Psoas muscle (tissue), 8 donors: ENCODE results near the gene SSBP4. TPM values are rescaled to one million over a fixed set of nuclear protein-coding genes. Genes with fewer than 3 reads are reported as not detected.

Source experiments
- ATAC-seq, 4 donors: fragments of 200-7000 bp; cut with Tn5 transposase; one replicate each; pipeline ENCODE4 v1.9.1; 2020; ENCODE audit warnings: moderate library complexity in 3 of 4, mild to moderate bottlenecking in 2 of 4
- DNase-seq, 2 donors: peaks; one replicate each; pipeline ENCODE4 v3.0.0-alpha.2; 2020
- H3K27ac ChIP-seq: fragments of 200-600 bp; one replicate; pipeline ENCODE4 v1.8.0; 2022
- H3K27me3 ChIP-seq, 3 donors: fragments of 200-600 bp in 1 of 3; one replicate each; pipeline versions ENCODE4 v1.6.1 to v1.8.0; 2013 to 2022; ENCODE audit warnings: low read length in 2 of 3, mild to moderate bottlenecking in 2 of 3, moderate library complexity in 1 of 3; ENCODE audit not compliant: insufficient read depth in 3 of 3
- H3K36me3 ChIP-seq, 2 donors: fragments of 200-600 bp in 1 of 2; one replicate each; pipeline versions ENCODE4 v1.6.1 to v1.8.0; 2013 to 2022; ENCODE audit warnings: low read depth in 1 of 2, mild to moderate bottlenecking in 1 of 2, moderate library complexity in 1 of 2; ENCODE audit not compliant: insufficient read depth in 1 of 2
- H3K4me1 ChIP-seq: fragments of 200-600 bp; one replicate; pipeline ENCODE4 v1.8.0; 2022
- H3K4me3 ChIP-seq: fragments of 200-600 bp; one replicate; pipeline ENCODE4 v1.8.0; 2022; ENCODE audit warnings: mild to moderate bottlenecking
- H3K9me3 ChIP-seq: fragments of 200-600 bp; one replicate; pipeline ENCODE4 v1.8.0; 2022
- CTCF ChIP-seq: fragments of 200-600 bp; IDR thresholded peaks from one replicate; pipeline ENCODE4 v1.8.0; 2022; ENCODE audit warnings: antibody characterized with exemption
- WGBS, 3 donors: extraction: QIAGEN DNeasy Blood & Tissue Kit; methylation state at CpG; one replicate each; pipeline versions ENCODE4 v1.1.6 to v1.1.7; 2013; 5-methylcytosine and 5-hydroxymethylcytosine counted together
- intact Hi-C, 2 donors: fragments of 100-400 bp; cut with DNase I; formaldehyde crosslinking; loops; one replicate each; pipeline versions ENCODE4 v1.11.0 to v1.14.2; 2022
- polyA plus RNA-seq, 3 donors: library from polyadenylated mRNA; stranded (reverse); fragments of 200-250 nt; gene quantifications; one replicate each; pipeline ENCODE4 v1.2.3, GENCODE V29; 2013
- total RNA-seq, 4 donors: library from RNA; stranded (reverse); fragmentation: NEBNext Ultra II Directional in 2 of 4; extraction: Animal tissue kit (Norgen Biotek cat#: 25700) in 2 of 4; gene quantifications; one replicate each; pipeline versions ENCODE4 v1.2.1 to v1.2.4, GENCODE V29; 2021 to 2023
- donor health status: healthy with polysubstance abuse.
- donor health status: DM: no; HTN: no; CAD: no; lungs with moderate emphysema.
- donor health status: Bipolar disorder and iron deficiency.
- donor health status: healthy.
- donor health status: DM: yes; HTN: yes; CAD: no.
- donor health status: DM: no; HTN: no; CAD: no.
- donor health status: DM: no; HTN: no; CAD: no.
- donor health status: DM: yes; HTN: yes; CAD: no.

The SSBP4 gene
- total and polyA plus RNA-seq, 7 donors: 25.8 to 46.1 (median 29.3) TPM

GRCh38 chr19:18457483-18458331 lies 38.5 kb downstream of the SSBP4 start:
- Histone ChIP-seq H3K4me3 (no peak overlapping the region), H3K36me3 (peaks cover 5 to 44% of the 10 kb centered on the region in 2 donors), H3K27me3 (no peaks in the 10 kb centered on the region), H3K9me3 (no peaks in the 10 kb centered on the region), H3K27ac (peak overlapping the region; percentile 88), H3K4me1 (peaks cover 45% of the 10 kb centered on the region)
- intact Hi-C loops: loop anchor here in 1 of 2 donors (10.0 kb wide), 2 partner anchors 217 to 387 kb away; no protein-coding TSS in a partner anchor
- no peak for TF ChIP-seq CTCF
- no peak for DNase-seq
- ATAC-seq: no peak
- WGBS, 3 donors: 67 to 73% (median 72%) methylated on average over 21 of the region's 21 CpGs

- H3K36me3 ChIP-seq: peaks cover 5 to 36% of the 10 kb centered on the region in 2 donors
Observed at GRCh38 chr19:18460900-18461299, 41.7 kb downstream of the SSBP4 start.

GRCh38 chr19:18461471-18461870 lies 42.3 kb downstream of the SSBP4 start:
- peaks cover 69% of the 10 kb centered on the region for H3K4me1 ChIP-seq
- TF ChIP-seq CTCF: no peak
- H3K27me3 ChIP-seq: no peaks in the 10 kb centered on the region
- ATAC-seq (no peak), DNase-seq (no peak)
- H3K4me3 ChIP-seq: no peak overlapping the region
- peaks cover 0 to 30% of the 10 kb centered on the region in 2 donors for H3K36me3 ChIP-seq
- no peaks in the 10 kb centered on the region for H3K9me3 ChIP-seq
- intact Hi-C loops: loop anchor here in 1 of 2 donors (10.0 kb wide), 1 partner anchor 193 kb away; no protein-coding TSS in a partner anchor
- 73 to 88% (median 74%) methylated on average over 22 of the region's 22 CpGs for WGBS, 3 donors
- H3K27ac ChIP-seq: peak overlapping the region; percentile 88

More at GRCh38 chr19:18460900-18461299, 41.7 kb downstream of the SSBP4 start:
- H3K9me3 ChIP-seq: no peaks in the 10 kb centered on the region
- DNase-seq (no peak), ATAC-seq (peak; percentile 39 to 59 (median 56))
- H3K27me3 ChIP-seq: no peaks in the 10 kb centered on the region
- no peak overlapping the region for H3K4me3 ChIP-seq
- WGBS, 3 donors: 33 to 43% (median 37%) methylated on average over 12 of the region's 12 CpGs
- intact Hi-C loops: loop anchor here in 1 of 2 donors (10.0 kb wide), 1 partner anchor 194 kb away; no protein-coding TSS in a partner anchor
- peak overlapping the region; percentile 88 for H3K27ac ChIP-seq
- H3K4me1 ChIP-seq: peaks cover 66% of the 10 kb centered on the region
- TF ChIP-seq CTCF: no peak

GRCh38 chr19:18464646-18465045 lies 45.4 kb downstream of the SSBP4 start:
- Histone ChIP-seq H3K27ac (peak overlapping the region; percentile 88), H3K9me3 (no peaks in the 10 kb centered on the region), H3K4me1 (peaks cover 74% of the 10 kb centered on the region), H3K27me3 (no peaks in the 10 kb centered on the region), H3K4me3 (no peak overlapping the region), H3K36me3 (peaks cover 0 to 24% of the 10 kb centered on the region in 2 donors)
- ATAC-seq (peak in 3 of 4 donors; percentile 2 to 10 (median 8)), DNase-seq (peak; percentile 77 to 87)
- 3 to 4% (median 3%) methylated on average over 8 of the region's 8 CpGs for WGBS, 3 donors
- TF ChIP-seq CTCF: no peak
- intact Hi-C loops: loop anchor here in 1 of 2 donors (5.0 to 10.0 kb wide), 2 partner anchors 108 to 190 kb away; partner anchors contain the start of gene UBA52
